ENCODE results near the gene SHE.
"Not testable (repeated sequence)": the region's sequence is repeated elsewhere in the genome, so short reads cannot be mapped to it uniquely, and the experiment has no call there.

Gene SHE

DNA sequence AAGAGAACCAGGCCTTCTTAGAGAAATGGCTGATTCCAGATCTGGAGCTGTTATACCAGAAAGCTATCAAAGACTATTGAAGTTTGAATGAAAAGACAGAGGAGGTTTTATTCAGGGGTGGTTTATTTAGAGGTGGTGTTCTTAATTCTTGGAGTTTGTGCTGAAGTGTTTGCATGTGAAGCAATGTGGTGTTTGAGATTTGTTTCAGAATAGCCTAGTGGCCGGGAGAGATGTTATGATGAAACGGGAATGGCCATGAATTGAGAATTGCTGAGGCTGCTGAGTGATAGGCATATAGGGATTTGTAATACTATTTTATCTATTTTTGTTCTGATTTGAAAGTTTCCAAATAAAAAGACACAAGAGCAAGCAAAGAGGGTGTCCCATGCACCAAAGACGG lies 10.5 kb upstream of the SHE start:
- DNase-seq: no peak

DNA sequence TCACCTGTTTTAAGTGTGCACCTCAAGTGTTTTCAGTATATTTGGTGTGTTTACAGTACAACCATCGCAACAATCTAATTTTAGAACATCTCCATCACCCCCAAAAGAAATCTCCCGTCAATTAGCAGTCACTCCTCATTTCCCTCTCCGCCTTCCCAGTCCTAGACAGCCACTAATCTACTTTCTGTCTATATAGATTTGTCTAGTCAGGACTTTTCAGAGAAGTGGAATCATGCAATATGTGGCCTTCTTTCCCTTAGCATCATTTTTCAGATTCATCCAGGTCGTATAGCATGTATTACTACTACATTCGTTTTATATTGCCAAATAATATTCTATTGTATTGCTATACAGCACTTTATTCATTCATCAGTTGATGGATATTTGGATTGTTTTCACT lies 1.7 kb upstream of the SHE start:
- DNase-seq: no peak

- no peak for DNase-seq
These were observed 518 bp upstream of the SHE start for GRCh38 chr1:154502744-154503115.

DNA sequence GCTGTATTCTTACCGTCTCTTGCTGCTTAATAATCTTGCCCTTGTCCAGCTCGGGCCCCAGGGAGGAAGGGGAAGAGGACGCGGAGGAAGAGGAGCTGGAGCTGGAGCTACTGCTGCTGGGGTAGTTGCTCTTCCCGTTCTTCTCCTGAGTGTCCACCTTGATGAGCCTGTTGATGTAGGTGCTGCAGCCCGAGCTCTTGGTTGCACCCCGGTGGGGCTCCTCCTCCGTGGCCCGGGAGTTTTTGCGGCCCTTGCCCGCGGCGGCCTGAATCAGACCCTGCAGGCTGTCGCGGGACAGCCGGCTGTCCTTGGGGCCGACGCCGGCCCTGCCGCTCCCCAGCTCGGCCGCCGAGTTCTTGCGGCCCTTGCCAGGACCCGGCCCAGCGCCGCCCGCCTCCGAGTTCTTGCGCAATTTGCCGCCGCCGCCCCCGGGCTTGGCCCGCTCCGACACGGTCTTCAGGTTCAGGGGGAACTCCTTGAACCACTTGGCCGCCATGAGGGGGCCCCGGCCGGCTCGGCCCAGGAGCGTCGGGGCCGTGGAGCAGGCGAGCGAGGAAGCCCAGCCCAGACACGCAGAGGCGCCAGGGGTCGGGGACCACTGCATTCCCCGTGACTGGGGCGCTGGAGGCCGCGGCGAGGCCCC lies 668 bp downstream of the SHE start:
- DNase-seq: no peak

- no peak for DNase-seq
These were observed 1.7 kb downstream of the SHE start for GRCh38 chr1:154500533-154500932.

DNA sequence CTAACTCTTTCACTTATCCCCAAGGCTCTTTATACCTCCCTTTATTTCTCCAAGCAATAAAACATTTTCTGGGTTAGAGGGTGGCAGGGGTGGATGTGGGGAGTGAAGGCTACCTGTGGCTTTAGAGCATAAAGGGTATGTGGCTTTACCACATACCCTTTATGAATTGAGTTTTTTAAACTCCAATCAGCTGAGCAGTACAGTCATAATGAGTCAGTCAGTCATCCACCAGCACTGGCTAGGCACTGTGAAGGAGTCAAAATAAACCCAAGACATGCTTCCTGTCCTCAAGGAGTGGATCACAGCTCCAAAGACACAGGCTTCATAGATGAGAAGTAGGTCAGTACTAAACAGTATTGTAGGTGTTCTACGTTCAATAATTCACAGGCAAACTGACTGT lies 2.8 kb downstream of the SHE start:
- DNase-seq: no peak

DNA sequence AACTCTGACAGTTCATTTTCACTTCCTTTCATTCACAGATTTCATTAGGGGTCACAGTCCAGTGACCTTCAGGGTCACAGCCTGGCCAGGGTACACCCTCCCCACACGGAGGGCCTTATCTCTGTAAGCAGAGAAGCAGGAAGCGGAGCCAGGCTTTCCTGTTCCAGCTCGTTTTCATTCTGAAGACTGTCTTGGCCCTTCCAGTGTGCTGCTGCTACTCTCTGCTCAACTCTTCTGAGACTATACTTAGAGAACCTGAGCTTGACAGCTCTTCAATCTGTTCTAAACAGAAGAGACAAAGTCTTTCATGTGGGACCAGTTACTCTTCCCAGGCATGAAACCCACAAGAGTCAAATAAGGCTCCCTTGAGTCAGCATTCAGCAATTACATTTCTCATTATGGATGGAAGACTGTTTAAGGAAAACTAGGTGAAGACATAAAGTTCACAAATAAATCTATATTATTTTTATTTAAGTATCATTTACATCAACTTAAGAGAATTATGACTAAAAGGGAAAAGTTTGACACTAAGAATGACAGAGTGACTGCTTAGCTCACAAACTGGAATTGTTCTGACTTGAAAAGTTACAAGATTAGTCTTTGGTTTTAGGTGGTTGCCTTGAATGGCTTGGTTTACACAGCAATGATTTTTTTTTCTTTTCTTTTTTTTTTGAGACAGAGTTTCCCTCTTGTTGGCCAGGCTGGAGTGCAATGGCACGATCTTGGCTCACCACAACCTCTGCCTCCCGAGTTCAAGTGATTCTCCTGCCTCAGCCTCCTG lies 5.0 kb downstream of the SHE start:
- DNase-seq: no peak

GRCh38 chr1:154496383-154496782 lies 5.8 kb downstream of the SHE start:
- DNase-seq: no peak

DNA sequence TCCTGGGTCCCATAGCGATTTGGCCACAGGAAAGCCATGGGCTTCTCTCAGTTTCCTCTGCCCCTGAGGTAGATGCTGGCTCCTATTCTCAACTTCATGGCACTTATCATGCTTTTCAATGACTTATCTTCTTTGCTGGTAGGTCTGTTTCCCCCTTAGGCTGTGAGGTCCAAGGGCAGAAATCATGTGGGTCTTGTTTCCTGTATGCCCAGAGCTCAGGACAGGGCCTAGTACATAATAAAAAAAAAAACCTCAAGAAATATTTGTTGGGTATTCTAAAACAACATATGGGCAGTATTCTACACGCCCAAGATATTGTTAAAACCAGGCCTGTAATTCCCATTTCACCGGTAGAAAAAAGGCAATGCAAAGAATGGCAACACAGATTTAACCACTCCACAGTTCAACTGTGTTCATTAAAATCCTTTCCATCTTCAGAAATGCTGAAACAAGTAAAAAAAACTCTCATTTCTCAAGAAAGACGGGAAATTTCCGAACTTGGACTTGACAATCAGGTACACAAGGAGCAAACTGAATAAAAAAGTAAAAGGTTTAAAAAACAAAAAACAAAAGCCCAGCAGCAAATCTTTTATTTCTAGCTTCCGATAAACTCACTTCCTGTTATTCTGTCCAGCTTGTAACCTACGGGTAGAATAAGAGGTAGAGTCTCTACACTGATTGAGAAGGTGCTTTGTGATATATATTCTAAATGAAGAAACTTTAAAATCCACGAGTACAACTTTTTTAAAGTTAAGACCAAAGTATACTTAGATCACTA lies 6.5 kb downstream of the SHE start:
- DNase-seq: no peak

GRCh38 chr1:154493276-154493675 lies 8.9 kb downstream of the SHE start:
- peak; percentile 75 for DNase-seq

DNA sequence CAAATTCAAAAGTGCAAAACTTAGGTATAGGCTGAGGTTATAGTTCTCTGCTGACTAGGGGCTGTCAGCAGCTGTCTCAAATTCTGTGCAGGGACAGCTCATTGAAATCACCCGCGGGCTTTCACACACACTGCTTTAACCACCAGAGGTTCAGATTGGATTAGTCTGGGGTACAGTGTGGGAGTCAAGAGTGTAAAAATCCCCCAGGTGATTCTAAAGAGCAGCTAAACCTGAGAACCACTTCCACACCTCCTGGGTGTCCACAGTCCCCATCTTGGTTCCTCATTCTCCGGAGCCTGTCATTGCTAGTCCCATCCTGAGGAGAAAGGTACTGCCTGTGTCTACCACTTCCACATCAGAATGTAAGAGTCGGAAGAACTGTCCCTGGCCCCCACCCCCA lies 10.1 kb downstream of the SHE start:
- no peak for DNase-seq

- peak; percentile 63 for DNase-seq
These were observed 11.9 kb downstream of the SHE start for GRCh38 chr1:154490317-154490716.

DNA sequence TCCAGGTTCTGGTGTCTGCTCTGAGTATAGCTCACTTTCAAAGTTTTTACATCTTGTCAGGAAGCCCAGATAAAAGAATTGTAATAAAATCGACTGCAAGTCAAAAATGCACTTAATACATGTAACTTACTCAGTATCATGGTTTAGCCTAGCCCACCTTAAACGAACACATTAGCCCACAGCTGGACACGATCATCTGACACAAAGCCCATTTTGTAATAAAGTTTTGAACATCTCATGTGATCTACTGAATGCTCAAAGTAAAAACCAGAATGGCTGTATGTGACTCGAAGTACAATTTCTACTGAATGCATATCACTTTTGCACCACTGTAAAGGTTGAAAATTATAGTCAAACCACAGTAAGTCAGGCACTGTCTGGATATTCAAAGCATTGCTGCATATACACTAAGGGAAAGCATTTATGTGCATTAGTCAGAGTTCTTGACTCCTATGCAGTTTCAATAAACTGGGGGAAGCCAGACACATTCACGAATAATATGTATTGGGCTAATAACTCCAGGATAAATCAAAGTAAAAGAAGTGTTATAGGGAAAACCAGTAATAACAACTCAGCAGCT lies 12.4 kb downstream of the SHE start:
- no peak for DNase-seq

- no peak for DNase-seq
These were observed 13.3 kb downstream of the SHE start for GRCh38 chr1:154488922-154489321.

- DNase-seq: not testable (repeated sequence)
These were observed 15.5 kb downstream of the SHE start for GRCh38 chr1:154486756-154487155.

DNA sequence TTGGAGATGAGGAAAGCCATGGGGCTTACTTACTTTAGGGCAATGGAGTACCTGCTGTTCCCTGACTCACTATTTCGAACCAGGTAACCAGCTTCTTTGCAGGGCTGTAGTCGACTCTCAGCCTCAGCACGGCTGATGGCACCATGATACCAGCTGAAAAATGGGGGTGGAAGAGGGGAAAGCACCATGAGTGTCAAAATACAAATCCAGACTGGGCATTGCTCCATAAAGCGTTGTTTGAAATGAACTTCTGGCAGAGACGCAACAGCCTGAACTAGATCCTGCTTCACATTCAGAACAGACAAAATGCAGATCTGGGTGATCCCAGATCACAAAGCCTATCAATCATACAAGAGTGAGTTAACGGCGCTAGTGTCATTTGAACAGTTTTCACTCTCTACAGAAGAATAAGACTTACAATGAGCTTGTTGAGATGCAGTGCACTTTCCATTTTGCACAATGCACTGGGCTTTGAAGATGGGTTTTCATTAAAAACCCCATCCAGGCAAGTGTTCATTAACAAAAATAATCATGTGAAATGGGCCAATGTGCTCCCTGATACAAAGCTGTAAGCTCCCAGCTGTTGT lies 16.2 kb downstream of the SHE start:
- no peak for DNase-seq

- no peak for DNase-seq
These were observed 17.1 kb downstream of the SHE start for GRCh38 chr1:154485106-154485505.

GRCh38 chr1:154483941-154484803 lies 18.0 kb downstream of the SHE start:
- no peak for DNase-seq

DNA sequence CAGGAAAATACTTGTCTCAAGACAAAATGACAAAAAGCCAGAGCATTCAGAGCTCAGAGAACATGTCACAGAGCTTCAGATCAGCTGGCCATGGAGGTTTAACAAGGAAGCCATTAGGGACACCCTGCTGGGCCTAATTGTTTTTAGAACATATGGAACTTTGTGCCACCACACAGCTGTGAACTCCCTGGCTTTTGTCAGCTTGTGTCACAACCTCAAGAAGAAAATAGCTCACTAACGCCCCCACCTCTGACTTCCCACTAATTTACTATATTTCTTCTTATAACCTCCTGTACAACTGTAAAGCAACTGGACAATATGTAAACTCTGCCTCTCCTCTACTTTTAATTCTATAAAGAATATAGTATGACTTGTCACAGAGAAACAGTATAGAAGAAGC lies 21.2 kb downstream of the SHE start:
- peak; percentile 44 for DNase-seq

DNA sequence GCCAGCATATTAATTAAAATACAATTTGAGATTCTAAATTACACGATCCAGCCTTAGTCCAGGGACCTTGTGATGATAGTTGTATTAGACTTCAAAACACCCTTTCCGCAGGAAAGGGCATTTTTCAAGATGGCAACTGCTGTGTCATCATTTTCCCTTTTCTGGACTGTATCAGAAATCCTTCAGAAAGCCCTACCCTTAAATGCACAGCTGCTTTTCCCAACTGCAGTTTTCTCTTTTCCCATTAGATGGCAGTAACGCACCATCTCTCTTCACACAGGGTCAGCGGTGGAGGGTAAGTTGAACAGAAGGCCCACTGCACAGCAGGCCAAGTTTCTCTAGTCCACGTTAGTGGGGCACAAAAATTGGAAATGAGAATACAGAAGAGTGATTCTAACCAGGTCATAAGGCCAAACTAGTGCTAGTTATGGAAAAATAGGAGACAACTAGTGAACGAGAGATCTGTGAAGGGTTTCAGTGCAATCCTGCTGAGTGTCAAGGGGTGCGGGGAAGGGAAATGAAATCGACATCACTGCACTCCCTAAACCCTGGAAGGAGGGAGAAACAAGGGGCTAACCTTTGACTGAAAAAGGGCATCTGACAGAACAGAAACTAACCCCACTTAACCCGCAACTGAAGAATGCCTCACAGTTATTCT lies 22.3 kb downstream of the SHE start:
- DNase-seq: peak; percentile 82

DNA sequence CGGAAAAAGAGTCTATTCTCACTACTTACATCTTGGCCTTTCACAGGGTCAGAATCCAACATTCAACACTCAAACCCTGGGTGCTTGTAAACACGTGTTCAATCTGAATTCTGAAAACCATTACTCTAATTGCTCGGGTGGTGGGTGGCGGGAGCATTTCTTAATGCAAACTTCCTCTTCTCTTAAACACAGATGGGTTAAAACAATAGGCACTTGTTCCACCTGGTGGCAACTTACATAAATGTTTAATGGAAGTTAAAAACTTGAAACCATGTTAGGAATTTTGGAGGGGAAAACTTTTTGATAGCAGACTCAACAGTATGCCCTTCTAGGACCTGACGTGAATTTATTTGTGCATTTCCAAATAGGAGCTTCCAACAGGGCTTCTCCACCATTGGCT lies 23.6 kb downstream of the SHE start:
- peak; percentile 84 for DNase-seq

DNA sequence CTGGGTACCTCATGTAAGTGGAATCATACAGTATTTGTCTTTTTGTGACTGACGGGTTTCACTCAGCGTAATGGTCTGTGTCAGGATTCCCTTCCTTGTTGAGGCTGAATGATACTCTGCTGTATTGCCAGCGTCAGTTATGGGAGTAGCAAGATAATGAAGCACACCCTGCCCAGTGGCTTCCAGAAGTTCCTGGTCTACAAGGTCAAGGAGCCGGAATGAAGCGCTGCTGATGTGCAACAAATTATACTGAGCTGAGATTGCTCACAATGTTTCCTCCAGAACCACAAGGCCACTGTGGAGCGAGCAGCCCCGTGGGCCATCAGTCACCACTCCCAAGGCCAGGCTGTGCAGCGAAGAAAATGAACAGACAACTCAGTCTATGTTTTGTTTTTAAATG lies 24.2 kb downstream of the SHE start:
- DNase-seq: no peak

Measured in inflammatory macrophage treated with lipopolysaccharide for 4 hours (primary cell).